Measurements from ENCODE around the gene ZDHHC13.

Gene ZDHHC13

GRCh38 chr11:19164230-19164855 lies 47.4 kb downstream of the ZDHHC13 start:
- no peak for DNase-seq (ENCODE audit: low read depth in 3 of 3)

GRCh38 chr11:19164881-19165280 lies 47.9 kb downstream of the ZDHHC13 start:
- no peak for DNase-seq (ENCODE audit: low read depth in 3 of 3)

GRCh38 chr11:19168090-19168489 lies 51.1 kb downstream of the ZDHHC13 start:
- no peak for DNase-seq (ENCODE audit: low read depth in 3 of 3)

- DNase-seq (ENCODE audit: low read depth in 3 of 3): no peak
Measured at GRCh38 chr11:19173004-19173689, 56.2 kb downstream of the ZDHHC13 start.

GRCh38 chr11:19173964-19174638 lies 57.1 kb downstream of the ZDHHC13 start:
- DNase-seq (ENCODE audit: low read depth in 3 of 3): no peak

GRCh38 chr11:19176629-19177186 lies 59.7 kb downstream of the ZDHHC13 start:
- no peak for DNase-seq (ENCODE audit: low read depth in 3 of 3)

- no peak for DNase-seq (ENCODE audit: low read depth in 3 of 3)
Measured at GRCh38 chr11:19181531-19182261, 64.7 kb downstream of the ZDHHC13 start.

GRCh38 chr11:19183646-19184045 lies 66.7 kb downstream of the ZDHHC13 start:
- DNase-seq (ENCODE audit: low read depth in 3 of 3): no peak

- no peak for DNase-seq (ENCODE audit: low read depth in 3 of 3)
Measured at GRCh38 chr11:19185036-19185435, 68.1 kb downstream of the ZDHHC13 start.

- no peak for DNase-seq (ENCODE audit: low read depth in 3 of 3)
Measured at GRCh38 chr11:19185516-19186052, 68.6 kb downstream of the ZDHHC13 start.

- no peak for DNase-seq (ENCODE audit: low read depth in 3 of 3)
Measured at GRCh38 chr11:19187114-19187832, 70.3 kb downstream of the ZDHHC13 start.

GRCh38 chr11:19187833-19188258 lies 70.9 kb downstream of the ZDHHC13 start:
- no peak for DNase-seq (ENCODE audit: low read depth in 3 of 3)

- no peak for DNase-seq (ENCODE audit: low read depth in 3 of 3)
Measured at GRCh38 chr11:19191530-19192169, 74.7 kb downstream of the ZDHHC13 start.

- DNase-seq (ENCODE audit: low read depth in 3 of 3): no peak
Measured at GRCh38 chr11:19193916-19194315, 76.9 kb downstream of the ZDHHC13 start.

- DNase-seq (ENCODE audit: low read depth in 3 of 3): no peak
Measured at GRCh38 chr11:19194620-19195308, 77.8 kb downstream of the ZDHHC13 start.

GRCh38 chr11:19196432-19196831 lies 79.5 kb downstream of the ZDHHC13 start:
- no peak for DNase-seq (ENCODE audit: low read depth in 3 of 3)

- DNase-seq (ENCODE audit: low read depth in 3 of 3): no peak
Measured at GRCh38 chr11:19199048-19199447, 82.1 kb downstream of the ZDHHC13 start.

GRCh38 chr11:19199771-19200170 lies 82.8 kb downstream of the ZDHHC13 start:
- no peak for DNase-seq (ENCODE audit: low read depth in 3 of 3)

GRCh38 chr11:19200410-19201201 lies 83.6 kb downstream of the ZDHHC13 start:
- no peak for DNase-seq (ENCODE audit: low read depth in 3 of 3)

Measured in stimulated activated CD4-positive, alpha-beta T cell treated with anti-CD3 and anti-CD28 coated beads, TNF-alpha, amount 100 ng/mL, for 24 hours (primary cell).